GM21423 (cell line): ENCODE measurements around the gene WDR48.

Source experiments
- ATAC-seq: cut with Tn5 transposase; IDR thresholded peaks from one replicate; pipeline ENCODE4 v1.9.1; 2021; ENCODE audit warnings: mild to moderate bottlenecking, moderate library complexity; ENCODE audit not compliant: unreplicated experiment

The WDR48 gene

GRCh38 chr3:39137991-39138803, 86.4 kb downstream of the WDR48 start:
- ATAC-seq = no peak

GRCh38 chr3:39138804-39139415, 87.1 kb downstream of the WDR48 start:
- ATAC-seq = no peak

GRCh38 chr3:39139442-39139841, 87.6 kb downstream of the WDR48 start:
- no peak for ATAC-seq

- no peak for ATAC-seq
These were observed 88.6 kb downstream of the WDR48 start for GRCh38 chr3:39140341-39140971.

- no peak for ATAC-seq
These were observed 89.6 kb downstream of the WDR48 start for GRCh38 chr3:39141171-39141995.

GRCh38 chr3:39142067-39142466, 90.3 kb downstream of the WDR48 start:
- no peak for ATAC-seq

- ATAC-seq = no peak
These were observed 91.5 kb downstream of the WDR48 start for GRCh38 chr3:39143051-39143885.

- ATAC-seq = no peak
These were observed 92.4 kb downstream of the WDR48 start for GRCh38 chr3:39144095-39144747.

GRCh38 chr3:39144748-39145380, 93.0 kb downstream of the WDR48 start:
- ATAC-seq = no peak

GRCh38 chr3:39146083-39146501, 94.3 kb downstream of the WDR48 start:
- no peak for ATAC-seq
